ENCODE data around the gene CDH22.

CDH22 gene

GRCh38 chr20:46186210-46186609 lies 122.1 kb downstream of the CDH22 start:
- no peak for DNase-seq

- DNase-seq: no peak
These were observed 122.9 kb downstream of the CDH22 start for GRCh38 chr20:46185353-46185752.

- no peak for DNase-seq
These were observed 124.5 kb downstream of the CDH22 start for GRCh38 chr20:46183768-46184167.

GRCh38 chr20:46182276-46183200 lies 125.8 kb downstream of the CDH22 start:
- DNase-seq: no peak

GRCh38 chr20:46179862-46180261 lies 128.4 kb downstream of the CDH22 start:
- DNase-seq: no peak

GRCh38 chr20:46178891-46179290 lies 129.4 kb downstream of the CDH22 start:
- DNase-seq: no peak

GRCh38 chr20:46177768-46178167 lies 130.5 kb downstream of the CDH22 start:
- no peak for DNase-seq

GRCh38 chr20:46176739-46177378 lies 131.4 kb downstream of the CDH22 start:
- DNase-seq: no peak

- DNase-seq: no peak
These were observed 133.2 kb downstream of the CDH22 start for GRCh38 chr20:46175127-46175494.

GRCh38 chr20:46174469-46175126 lies 133.7 kb downstream of the CDH22 start:
- DNase-seq: peak; percentile 85

- DNase-seq: no peak
These were observed 134.4 kb downstream of the CDH22 start for GRCh38 chr20:46173652-46174468.

- DNase-seq: no peak
These were observed 135.2 kb downstream of the CDH22 start for GRCh38 chr20:46172961-46173536.

GRCh38 chr20:46172455-46172854 lies 135.8 kb downstream of the CDH22 start:
- no peak for DNase-seq

GRCh38 chr20:46171909-46172308 lies 136.4 kb downstream of the CDH22 start:
- no peak for DNase-seq

- DNase-seq: no peak
These were observed 136.8 kb downstream of the CDH22 start for GRCh38 chr20:46171476-46171875.

GRCh38 chr20:46169245-46170171 lies 138.8 kb downstream of the CDH22 start:
- no peak for DNase-seq

GRCh38 chr20:46168438-46168837 lies 139.9 kb downstream of the CDH22 start:
- no peak for DNase-seq

GRCh38 chr20:46167080-46167479 lies 141.2 kb downstream of the CDH22 start:
- DNase-seq: no peak

GRCh38 chr20:46164254-46164653 lies 144.0 kb downstream of the CDH22 start:
- DNase-seq: no peak

GRCh38 chr20:46161921-46162320 lies 146.4 kb downstream of the CDH22 start:
- DNase-seq: no peak

- no peak for DNase-seq
These were observed 147.6 kb downstream of the CDH22 start for GRCh38 chr20:46160661-46161060.
